Measurements from ENCODE around the gene TMEM60.

GRCh38 chr7:77794000-77794399, 4.2 kb downstream of the TMEM60 start:
- no peak for TF ChIP-seq CTCF (conservative IDR thresholded peaks at IDR 0.05; ENCODE audit: low read length)
- TF ChIP-seq EZH2phosphoT487 (IDR thresholded peaks at IDR 0.05; ENCODE audit: borderline replicate concordance, low read depth, low read length): no peak

Data from OCI-LY7 (cell line).